ENCODE data around the gene MSANTD2.
A peak's percentile ranks its signal among the peaks of the same experiment; 100 is the strongest.

MSANTD2 gene

GRCh38 chr11:124800226-124800929 lies at the start of gene MSANTD2:
TSS of gene MSANTD2 (minus strand) at chr11:124800406. CDS start at chr11:124800380, 26 bp downstream.
- no peak for DNase-seq (ENCODE audit: low read depth)
- peak within 1 kb of the TSS; percentile 79 for H3K4me3 ChIP-seq (ENCODE audit: low read depth, low read length)
- no peak for TF ChIP-seq CTCF (IDR thresholded peaks at IDR 0.05; ENCODE audit: low read depth, low read length, missing control alignments)

GRCh38 chr11:124846070-124846673 lies 46.0 kb upstream of the MSANTD2 start:
- no peak overlapping the region for H3K4me3 ChIP-seq (ENCODE audit: low read depth, low read length)
- no peak for DNase-seq (ENCODE audit: low read depth)
- TF ChIP-seq CTCF (IDR thresholded peaks at IDR 0.05; ENCODE audit: low read depth, low read length, missing control alignments), result no peak

GRCh38 chr11:124844664-124845079 lies 44.5 kb upstream of the MSANTD2 start:
- no peak for DNase-seq (ENCODE audit: low read depth)
- H3K4me3 ChIP-seq (ENCODE audit: low read depth, low read length), result no peak overlapping the region
- no peak for TF ChIP-seq CTCF (IDR thresholded peaks at IDR 0.05; ENCODE audit: low read depth, low read length, missing control alignments)

- no peak for DNase-seq (ENCODE audit: low read depth)
- no peak overlapping the region for H3K4me3 ChIP-seq (ENCODE audit: low read depth, low read length)
- TF ChIP-seq CTCF (IDR thresholded peaks at IDR 0.05; ENCODE audit: low read depth, low read length, missing control alignments), result no peak
Observed at GRCh38 chr11:124843616-124843910, 43.4 kb upstream of the MSANTD2 start.

GRCh38 chr11:124842305-124842704 lies 42.1 kb upstream of the MSANTD2 start:
- TF ChIP-seq CTCF (IDR thresholded peaks at IDR 0.05; ENCODE audit: low read depth, low read length, missing control alignments), result no peak
- H3K4me3 ChIP-seq (ENCODE audit: low read depth, low read length), result no peak overlapping the region
- no peak for DNase-seq (ENCODE audit: low read depth)

GRCh38 chr11:124841840-124842239 lies 41.6 kb upstream of the MSANTD2 start:
- H3K4me3 ChIP-seq (ENCODE audit: low read depth, low read length), result no peak overlapping the region
- no peak for DNase-seq (ENCODE audit: low read depth)
- TF ChIP-seq CTCF (IDR thresholded peaks at IDR 0.05; ENCODE audit: low read depth, low read length, missing control alignments), result no peak

- TF ChIP-seq CTCF (IDR thresholded peaks at IDR 0.05; ENCODE audit: low read depth, low read length, missing control alignments), result no peak
Observed at GRCh38 chr11:124841201-124841600, 41.0 kb upstream of the MSANTD2 start.

More at GRCh38 chr11:124841201-124841600, 41.0 kb upstream of the MSANTD2 start:
- no peak overlapping the region for H3K4me3 ChIP-seq (ENCODE audit: low read depth, low read length)
- DNase-seq (ENCODE audit: low read depth), result no peak

Measured in GM12864 (cell line).